K562 (cell line): Measurements from ENCODE around the gene ZNF165. TPM values are rescaled to one million over a fixed set of nuclear protein-coding genes. Genes with fewer than 3 reads are reported as not detected.

Experiments used
- MGA ChIP-seq: fragments of 450-650 bp; IDR thresholded peaks from 2 replicates; pipeline ENCODE4 v1.6.1; 2016; ENCODE audit warnings: mild to moderate bottlenecking, moderate library complexity
- SMARCA5 ChIP-seq: fragments of 450-650 bp; IDR thresholded peaks from 2 replicates; pipeline ENCODE4 v1.6.1; 2016
- polyA plus RNA-seq, 8 experiments: library from polyadenylated mRNA; depleted of rRNA in 4 of 8; stranded (reverse) in 5 of 8; unstranded in 3 of 8; fragments of >200 nt; fragmentation: Nextera tagmentation in 2 of 8; fragmentation: Illumina TruSeq in 1 of 8; extraction: Ambion mirVana in 2 of 8; extraction: Trizol in 1 of 8; gene quantifications; 2 replicates each; pipeline versions ENCODE4 v1.2.1 to v1.2.3, GENCODE V29; 2011 to 2014; ENCODE audit warnings: inconsistent platforms in 1 of 8, missing spikeins in 1 of 8
- total RNA-seq, 7 experiments: library from RNA; depleted of rRNA in 6 of 7; stranded (reverse); fragments of >200 nt in 6 of 7; fragmentation: Illumina TruSeq in 2 of 7; extraction: Trizol in 2 of 7; gene quantifications; 2 replicates each; pipeline versions ENCODE4 v1.2.1 to v1.2.3, GENCODE V29; 2011 to 2021; ENCODE audit warnings: low replicate concordance in 1 of 7

The ZNF165 gene
- total and polyA plus RNA-seq, 9 of the 15 experiments (the other 6 are each of a cell fraction or from before 2014, with no cell fraction given), result 0.82 to 3.6 (median 1.2) TPM

GRCh38 chr6:28080381-28080630 is at the start of gene ZNF165 (continued):
- TF ChIP-seq MGA (peak; percentile 40; the same call in 1 of the 2 replicates), SMARCA5 (peak; percentile 83)
